AG10803 (cell line): Measurements from ENCODE around the gene CNGA3.

Source experiments
- DNase-seq: peaks from one replicate; pipeline ENCODE4 v3.0.0; 2010; ENCODE audit warnings: low read depth
- H3K4me3 ChIP-seq: 2 replicates; pipeline ENCODE4 v1.5.1; 2011; ENCODE audit warnings: mild to moderate bottlenecking, low read length, control low read depth
- CTCF ChIP-seq: conservative IDR thresholded peaks from 2 replicates; pipeline ENCODE4 v1.5.1; 2011; ENCODE audit warnings: mild to moderate bottlenecking, low read length, control low read depth, inconsistent platforms

CNGA3 gene

GRCh38 chr2:98436734-98437133, 90.5 kb downstream of the CNGA3 start:
- no peak for DNase-seq
- H3K4me3 ChIP-seq, result no peak overlapping the region
- no peak for TF ChIP-seq CTCF

GRCh38 chr2:98438190-98439133, 92.2 kb downstream of the CNGA3 start:
- no peak for DNase-seq
- no peak for TF ChIP-seq CTCF
- no peak overlapping the region for H3K4me3 ChIP-seq

- no peak for DNase-seq
- TF ChIP-seq CTCF, result no peak
- H3K4me3 ChIP-seq, result no peak overlapping the region
Measured at GRCh38 chr2:98441706-98442450, 95.6 kb downstream of the CNGA3 start.

- no peak for DNase-seq
- TF ChIP-seq CTCF, result no peak
- H3K4me3 ChIP-seq, result no peak overlapping the region
Measured at GRCh38 chr2:98442488-98442887, 96.2 kb downstream of the CNGA3 start.

- TF ChIP-seq CTCF, result no peak
- DNase-seq, result peak; percentile 52
Measured at GRCh38 chr2:98444436-98445176, 98.3 kb downstream of the CNGA3 start, which contains the start of gene INPP4A. TSS of gene INPP4A (plus strand) at chr2:98444858. CDS start at chr2:98520049, 75,191 bp downstream.

GRCh38 chr2:98445177-98445682, 99.0 kb downstream of the CNGA3 start:
- TF ChIP-seq CTCF, result no peak
- peak; percentile 19 for DNase-seq
- peak overlapping the region; percentile 66 for H3K4me3 ChIP-seq

More at GRCh38 chr2:98444436-98445176, 98.3 kb downstream of the CNGA3 start, which contains the start of gene INPP4A:
- H3K4me3 ChIP-seq, result peak within 1 kb of the TSS; percentile 66
